ENCODE data around the gene TCF7. TPM values are rescaled to one million over a fixed set of nuclear protein-coding genes. Genes with fewer than 3 reads are reported as not detected.

The TCF7 gene
- total RNA-seq, 1 experiment from 2014 or later: 18.2 TPM

GRCh38 chr5:134088994-134089560 is 25.4 kb upstream of the TCF7 start:
- H3K27me3 Mint-ChIP-seq (ENCODE audit: low read depth): peaks cover 22% of the 10 kb centered on the region
- H3K18ac ChIP-seq (ENCODE audit: insufficient read length, low read depth, low read length): no peak overlapping the region
- DNase-seq: no peak
- no peak overlapping the region for H3K14ac ChIP-seq (ENCODE audit: insufficient read depth, low read length)
- 0 out of 7 replicates have a peak overlapping the region, but pooled peaks of 1 of the 3 experiments have one; percentile 2 for H3K27ac Mint-ChIP-seq
- no peak overlapping the region for H3K4ac ChIP-seq (ENCODE audit: low read depth, low read length)
- H4K20me1 ChIP-seq (ENCODE audit: control insufficient read depth, insufficient read depth, insufficient read length): peaks cover 3% of the 10 kb centered on the region
- no peak overlapping the region for H3K9ac ChIP-seq (ENCODE audit: extremely low read depth, insufficient read length, low read length)
- H3K23ac ChIP-seq (ENCODE audit: insufficient read length, low read depth, low read length): no peak overlapping the region
- peaks cover 19 to 20% of the 10 kb centered on the region in 2 experiments for H3K4me1 Mint-ChIP-seq
- no peak overlapping the region for H4K5ac ChIP-seq (ENCODE audit: insufficient read length, low read depth, low read length)
- H2BK5ac ChIP-seq (ENCODE audit: insufficient read length, low read length): no peak overlapping the region
- no peaks in the 10 kb centered on the region for H3K36me3 Mint-ChIP-seq (ENCODE audit: insufficient read depth in 1 of 3, low read depth in 3 of 3)
- H3K9me3 ChIP-seq (ENCODE audit: control insufficient read depth, low read depth, low read length): no peaks in the 10 kb centered on the region
- no peak overlapping the region for H2AK5ac ChIP-seq (ENCODE audit: insufficient read length, low read length)
- no peak overlapping the region for H4K8ac ChIP-seq (replicated peaks; ENCODE audit: insufficient read length, low read depth, low read length)
- H2BK20ac ChIP-seq (ENCODE audit: low read depth, low read length, poor library complexity, severe bottlenecking): no peak overlapping the region
- H3K23me2 ChIP-seq (ENCODE audit: insufficient read length, low read depth, low read length, poor library complexity, severe bottlenecking): no peaks in the 10 kb centered on the region
- no peaks in the 10 kb centered on the region for H3K27me3 ChIP-seq (ENCODE audit: insufficient read depth, low read length)
- no peak overlapping the region for H2BK15ac ChIP-seq (ENCODE audit: low read depth, low read length)
- no peak overlapping the region for H4K91ac ChIP-seq (ENCODE audit: insufficient read length, low read depth, low read length)
- H3K4me2 ChIP-seq (ENCODE audit: insufficient read depth, insufficient read length, low read length): no peak overlapping the region
- 0 out of 2 replicates have a peak, but pooled peaks cover 3% of the 10 kb centered on the region for H3K4me1 ChIP-seq (ENCODE audit: insufficient read depth, low read length)
- WGBS (ENCODE audit: extremely low coverage, insufficient read length, low lambda C conversion rate): no CpG with 5 or more reads among the region's 5 CpGs
- no peak overlapping the region for H2BK120ac ChIP-seq (ENCODE audit: low read depth, low read length, poor library complexity, severe bottlenecking)
- H3K9me3 Mint-ChIP-seq: no peaks in the 10 kb centered on the region
- H2BK12ac ChIP-seq (ENCODE audit: insufficient read length, low read depth, low read length): no peak overlapping the region
- no peak overlapping the region for H3K27ac ChIP-seq (ENCODE audit: insufficient read length, low read depth, low read length)
- no peak overlapping the region for H3K4me3 Mint-ChIP-seq
- no peaks in the 10 kb centered on the region for H3K79me2 ChIP-seq (ENCODE audit: insufficient read depth, low read length)
- no peak overlapping the region for H3T11ph ChIP-seq (ENCODE audit: low read length)
- no peak overlapping the region for H2AFZ ChIP-seq (ENCODE audit: low read length)
- TF ChIP-seq CTCF (conservative IDR thresholded peaks at IDR 0.05): no peak
- no peak overlapping the region for H3K56ac ChIP-seq (ENCODE audit: insufficient read length, low read depth, low read length)
- H3K79me1 ChIP-seq (ENCODE audit: insufficient read depth, low read depth, low read length, poor library complexity, severe bottlenecking): no peaks in the 10 kb centered on the region

Measured in H9 (cell line).